KBM-7 (cell line): ENCODE data around the gene ANKRD60.

Experiments used
- DNase-seq: peaks from one replicate; pipeline ENCODE4 v3.0.0-alpha.2; 2015
- in situ Hi-C: fragments of 300-500 bp; cut with MboI; formaldehyde crosslinking; loops from 2 replicates; pipeline ENCODE4 v1.14.3; 2020; ENCODE audit warnings: low sequenced_read_pairs, low pct_unique_long_range_greater_than_20kb, mixed read lengths

Gene ANKRD60

DNA sequence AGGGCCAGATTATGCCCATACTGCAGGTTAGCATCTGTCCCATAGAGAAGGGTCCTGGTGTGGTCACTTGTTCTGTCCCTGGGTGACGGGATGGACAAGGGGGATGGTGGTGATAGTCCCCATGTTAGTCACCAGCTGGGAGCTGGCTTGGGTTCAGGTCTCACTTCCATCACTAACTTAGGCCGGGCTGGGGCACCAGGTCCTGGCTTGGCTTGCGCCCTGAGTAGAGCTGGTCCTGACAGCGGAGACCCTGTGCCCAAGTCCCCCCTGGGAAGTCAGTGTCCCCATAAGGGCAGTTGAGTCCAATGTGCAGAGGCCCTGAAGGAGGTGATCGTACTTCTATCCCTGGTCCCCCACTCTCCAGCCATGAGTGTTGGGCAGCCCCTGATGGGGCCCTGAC is 52.6 kb downstream of the ANKRD60 start:
- in situ Hi-C loops = loop anchor here (25.0 kb wide), 2 partner anchors 564 to 1089 kb away; partner anchors contain the start of gene ZBP1
- DNase-seq = no peak

DNA sequence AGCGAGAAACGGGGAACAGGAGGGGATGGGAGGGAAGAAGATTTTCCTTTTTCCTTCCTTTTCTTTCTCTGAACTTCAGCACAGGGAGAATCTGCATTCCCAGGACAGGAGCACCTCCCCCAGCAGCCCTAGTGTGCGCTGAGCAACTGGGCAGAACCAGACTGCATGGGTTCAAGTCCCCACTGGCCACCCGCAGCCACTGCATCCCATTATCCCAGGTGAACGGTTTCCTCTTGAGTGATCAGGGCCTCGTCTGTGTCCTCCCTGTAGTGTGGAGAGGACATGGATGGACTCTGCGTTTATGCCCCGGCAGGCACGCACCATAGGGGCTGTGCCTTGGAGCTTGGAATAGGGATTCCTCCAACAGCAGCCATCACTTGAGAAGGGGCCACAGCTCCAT is 53.0 kb downstream of the ANKRD60 start:
- DNase-seq = no peak
- in situ Hi-C loops = loop anchor here (25.0 kb wide), 2 partner anchors 563 to 1088 kb away; partner anchors contain the start of gene ZBP1

DNA sequence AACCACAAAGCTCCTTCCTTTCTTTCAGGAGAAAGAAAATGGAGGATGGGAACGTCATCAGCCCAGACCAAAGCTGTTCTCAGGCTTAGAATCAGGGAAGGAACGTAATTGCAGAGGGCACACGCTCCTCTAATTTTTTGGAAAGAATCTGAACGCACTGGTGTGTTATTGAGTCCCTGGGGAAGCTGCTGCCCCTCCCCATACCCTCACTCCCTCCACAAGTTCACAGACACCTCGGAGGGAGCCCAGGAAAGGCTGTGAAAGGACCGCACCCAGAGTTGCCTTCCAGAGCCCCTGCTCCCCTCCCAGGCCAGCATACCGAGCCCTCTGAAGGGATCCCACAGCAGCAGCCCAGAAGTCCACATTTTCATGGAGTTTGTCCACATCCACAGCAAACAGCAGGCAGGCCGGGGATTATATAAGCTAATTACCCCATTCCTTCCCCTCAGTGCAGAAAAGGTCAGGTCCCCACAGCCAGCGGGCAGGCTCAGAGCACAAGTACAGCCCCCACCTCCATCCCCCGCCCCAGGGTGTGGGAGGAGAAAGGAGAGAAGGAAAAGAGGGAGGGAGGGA is 53.7 kb downstream of the ANKRD60 start:
- in situ Hi-C loops = loop anchor here (25.0 kb wide), 2 partner anchors 562 to 1087 kb away; partner anchors contain the start of gene ZBP1

DNA sequence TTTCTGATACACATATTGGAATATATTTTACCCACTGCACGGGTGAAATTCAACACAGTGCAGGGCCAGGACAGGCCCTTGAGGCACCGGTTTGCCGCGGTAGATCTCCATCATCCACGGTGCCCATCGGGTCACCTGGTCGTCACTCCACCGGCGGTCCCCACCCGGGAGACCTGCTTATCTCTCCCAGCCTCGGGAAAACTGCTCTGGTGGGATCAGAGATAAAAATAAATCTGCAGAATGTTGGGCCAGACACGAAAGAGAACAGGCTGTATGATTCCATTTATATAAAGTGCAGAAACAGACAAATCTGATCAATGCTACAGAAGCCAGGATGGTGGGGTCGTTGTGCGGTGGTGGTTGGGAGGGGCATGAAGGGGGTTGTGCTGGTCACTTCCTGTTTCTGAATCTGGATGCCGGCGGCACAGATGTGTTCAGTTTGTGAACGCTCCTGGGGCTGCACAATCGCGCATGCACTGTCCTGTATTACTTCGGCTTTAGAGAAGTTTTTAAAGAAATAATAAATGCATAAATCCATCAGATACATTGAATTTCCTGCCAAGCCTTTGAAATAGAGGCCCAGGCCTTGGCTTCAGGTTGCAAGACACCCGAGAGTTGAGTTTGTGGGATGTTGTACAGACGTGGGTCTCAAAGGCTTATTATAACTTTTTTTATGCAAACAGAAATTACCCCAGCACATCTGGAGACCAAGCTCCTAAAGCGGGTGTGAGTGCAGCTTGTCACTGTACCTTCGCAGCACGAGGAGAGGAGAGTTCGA is 54.3 kb downstream of the ANKRD60 start:
- DNase-seq = no peak
- in situ Hi-C loops = no loop called here

More for the DNA sequence above, 53.7 kb downstream of the ANKRD60 start:
- no peak for DNase-seq

DNA sequence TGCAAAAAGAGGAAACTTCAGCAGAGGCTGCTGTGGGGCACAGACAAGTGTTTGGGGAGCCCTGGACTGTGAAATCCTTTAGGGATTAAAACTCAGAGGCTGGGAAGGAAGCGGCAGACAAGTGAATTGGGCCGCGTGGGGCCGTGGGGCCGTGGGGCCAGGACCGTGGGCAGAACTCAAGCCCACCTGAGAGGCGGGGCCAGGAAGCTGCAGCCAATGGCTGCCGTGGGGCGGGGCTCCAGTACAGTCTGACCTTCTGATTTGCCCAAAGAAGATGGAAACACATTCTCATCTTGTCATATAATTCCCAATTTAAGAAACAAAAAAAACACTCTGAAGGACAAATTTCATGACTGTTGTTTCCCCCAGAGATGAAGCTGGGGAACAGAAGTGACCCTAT is 55.4 kb downstream of the ANKRD60 start:
- no peak for DNase-seq
- in situ Hi-C loops = no loop called here

DNA sequence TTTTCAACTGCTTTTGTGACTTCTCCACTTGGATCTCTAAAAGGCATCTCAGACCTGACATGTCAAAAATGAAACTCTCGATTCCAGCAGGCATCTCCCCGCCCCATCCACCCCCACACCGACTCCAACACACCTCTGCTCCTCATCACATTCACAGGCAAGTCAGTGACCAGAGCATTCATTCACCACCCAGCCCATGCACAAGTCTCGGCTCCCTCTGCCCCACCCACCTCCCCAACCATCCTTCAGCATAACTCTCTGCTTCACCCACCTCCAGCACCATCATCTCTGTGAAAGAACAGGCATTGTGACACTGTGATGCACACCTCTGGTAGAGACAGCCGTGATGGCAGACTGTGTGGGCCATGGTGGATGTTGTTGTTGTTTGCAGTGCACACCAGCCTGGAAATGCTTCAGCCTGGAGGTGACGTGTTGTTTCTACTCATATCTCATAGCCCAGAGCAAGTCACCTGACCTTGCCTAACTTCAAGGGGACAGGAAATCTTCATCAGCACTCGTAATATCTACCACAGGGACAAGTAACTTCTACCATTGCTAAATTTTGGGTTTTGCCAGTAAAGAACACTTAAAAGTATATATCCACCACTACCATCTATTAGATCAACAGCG is 56.5 kb downstream of the ANKRD60 start:
- no peak for DNase-seq
- in situ Hi-C loops = no loop called here

DNA sequence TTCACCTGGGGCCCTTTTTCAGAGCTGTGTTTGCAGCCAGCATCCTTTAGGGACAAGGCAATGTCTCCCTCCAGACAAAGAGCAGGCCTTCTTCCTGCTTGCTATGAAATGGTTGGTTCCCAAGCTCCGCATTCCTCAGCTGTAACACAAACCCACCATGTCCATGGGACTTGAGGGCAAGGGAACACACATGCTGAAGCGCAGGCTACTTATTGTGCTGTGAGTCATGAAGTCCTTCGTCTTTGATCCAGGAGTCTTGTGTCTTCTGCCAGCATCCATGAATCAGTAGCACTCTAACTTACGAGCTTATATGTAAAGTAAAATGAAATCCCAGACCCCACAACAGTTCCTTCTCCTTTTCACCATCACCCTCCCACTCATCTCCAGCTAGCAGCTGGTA is 59.0 kb downstream of the ANKRD60 start:
- in situ Hi-C loops = no loop called here
- DNase-seq = no peak

DNA sequence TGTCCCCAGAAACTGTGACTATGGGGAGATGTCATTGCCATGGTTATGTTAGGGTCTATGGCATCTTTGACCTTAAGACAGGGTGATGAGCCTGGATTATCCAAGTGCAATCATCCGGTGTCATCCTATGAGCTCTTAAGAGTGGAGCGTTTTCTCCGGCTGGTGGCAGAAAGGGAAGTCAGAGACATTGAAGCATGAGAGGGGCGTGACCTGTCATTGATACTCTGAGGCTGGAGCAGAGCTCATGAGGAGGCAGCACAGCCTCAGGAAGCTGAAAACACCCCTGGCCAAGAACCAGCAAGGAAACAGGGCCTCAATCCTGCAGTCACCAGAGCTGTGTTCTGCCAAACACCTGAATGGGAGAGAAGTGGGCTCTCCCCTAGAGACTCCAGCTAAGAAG is 59.6 kb downstream of the ANKRD60 start:
- in situ Hi-C loops = no loop called here
- peak; percentile 26 for DNase-seq

DNA sequence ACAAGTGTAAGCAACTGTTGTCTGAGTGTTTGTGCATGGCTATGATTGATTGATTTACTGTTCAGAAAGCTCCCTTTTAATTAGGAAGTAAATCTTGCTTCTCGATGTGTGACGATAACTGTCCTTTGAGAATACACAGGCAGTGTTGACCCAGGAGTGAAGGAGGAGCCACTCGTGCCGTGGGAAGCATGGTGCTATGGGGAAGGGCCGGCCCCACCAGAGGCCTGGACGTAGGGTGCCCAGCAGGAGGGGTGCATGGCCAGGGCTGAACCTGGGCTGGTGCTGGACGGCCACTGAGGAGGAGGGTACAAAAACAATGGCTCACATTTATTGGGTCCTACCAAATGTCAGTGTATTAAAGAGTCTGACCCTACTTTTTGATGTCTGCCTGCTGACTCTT is 60.7 kb downstream of the ANKRD60 start:
- in situ Hi-C loops = no loop called here
- no peak for DNase-seq
